Osteocyte (in vitro differentiated cells): ENCODE results near the gene NELFB. TPM values are rescaled to one million over a fixed set of nuclear protein-coding genes. Genes with fewer than 3 reads are reported as not detected.

Experiments
- DNase-seq: peaks from one replicate; pipeline ENCODE4 v3.0.0; 2021; ENCODE audit warnings: mixed read lengths; ENCODE audit not compliant: unreplicated experiment; ENCODE audit errors: extremely low spot score
- H3K27ac Mint-ChIP-seq: one replicate; pipeline ENCODE4 v1.8.0; 2021; ENCODE audit warnings: mild to moderate bottlenecking, mixed read lengths; ENCODE audit not compliant: unreplicated experiment
- H3K27me3 Mint-ChIP-seq: one replicate; pipeline ENCODE4 v1.8.0; 2021; ENCODE audit warnings: mixed read lengths; ENCODE audit not compliant: unreplicated experiment
- H3K36me3 Mint-ChIP-seq: one replicate; pipeline ENCODE4 v1.8.0; 2021; ENCODE audit warnings: mixed read lengths; ENCODE audit not compliant: unreplicated experiment
- H3K4me1 Mint-ChIP-seq: one replicate; pipeline ENCODE4 v1.8.0; 2021; ENCODE audit warnings: mixed read lengths; ENCODE audit not compliant: unreplicated experiment
- H3K4me3 Mint-ChIP-seq: one replicate; pipeline ENCODE4 v1.8.0; 2021; ENCODE audit warnings: mild to moderate bottlenecking, moderate library complexity, mixed read lengths; ENCODE audit not compliant: unreplicated experiment
- H3K9me3 Mint-ChIP-seq: one replicate; pipeline ENCODE4 v1.8.0; 2021; ENCODE audit warnings: mixed read lengths; ENCODE audit not compliant: unreplicated experiment
- CTCF ChIP-seq: fragments of 200-600 bp; sonication (generic); IDR thresholded peaks from 2 replicates; pipeline ENCODE4 v1.5.0; 2021; ENCODE audit warnings: antibody characterized with exemption, mild to moderate bottlenecking, moderate library complexity
- total RNA-seq: library from RNA; stranded (reverse); gene quantifications from 2 replicates; pipeline ENCODE4 v1.2.1, GENCODE V29; 2021

Gene NELFB
- total RNA-seq, 1 donor from 2014 or later = 54.1 TPM

GRCh38 chr9:137305060-137305797 is 50.1 kb downstream of the NELFB start:
- peaks cover 2% of the 10 kb centered on the region for H3K27me3 Mint-ChIP-seq
- no peak overlapping the region for H3K27ac Mint-ChIP-seq
- DNase-seq = no peak
- TF ChIP-seq CTCF = no peak
- no peaks in the 10 kb centered on the region for H3K36me3 Mint-ChIP-seq
- H3K4me1 Mint-ChIP-seq = peaks cover 11% of the 10 kb centered on the region
- no peaks in the 10 kb centered on the region for H3K9me3 Mint-ChIP-seq
- H3K4me3 Mint-ChIP-seq = no peak overlapping the region

GRCh38 chr9:137305798-137306065 is 50.6 kb downstream of the NELFB start:
- no peak overlapping the region for H3K27ac Mint-ChIP-seq
- H3K9me3 Mint-ChIP-seq = no peaks in the 10 kb centered on the region
- no peak for TF ChIP-seq CTCF
- peaks cover under 1% of the 10 kb centered on the region for H3K27me3 Mint-ChIP-seq
- H3K4me1 Mint-ChIP-seq = peaks cover 11% of the 10 kb centered on the region
- no peaks in the 10 kb centered on the region for H3K36me3 Mint-ChIP-seq
- no peak for DNase-seq
- no peak overlapping the region for H3K4me3 Mint-ChIP-seq

- Mint-ChIP-seq H3K9me3 (no peaks in the 10 kb centered on the region), H3K27me3 (no peaks in the 10 kb centered on the region), H3K4me1 (peaks cover 9% of the 10 kb centered on the region), H3K36me3 (no peaks in the 10 kb centered on the region), H3K4me3 (no peak overlapping the region), H3K27ac (no peak overlapping the region)
- no peak for TF ChIP-seq CTCF
- no peak for DNase-seq
These were observed 51.1 kb downstream of the NELFB start for GRCh38 chr9:137306066-137306849.

- no peaks in the 10 kb centered on the region for H3K36me3 Mint-ChIP-seq
- no peaks in the 10 kb centered on the region for H3K9me3 Mint-ChIP-seq
- no peak for TF ChIP-seq CTCF
- H3K4me1 Mint-ChIP-seq = peaks cover 7% of the 10 kb centered on the region
- DNase-seq = no peak
- no peak overlapping the region for H3K4me3 Mint-ChIP-seq
- H3K27ac Mint-ChIP-seq = no peak overlapping the region
- no peaks in the 10 kb centered on the region for H3K27me3 Mint-ChIP-seq
These were observed 51.7 kb downstream of the NELFB start for GRCh38 chr9:137306850-137307254.

- TF ChIP-seq CTCF = no peak
- no peak overlapping the region for H3K27ac Mint-ChIP-seq
- no peak for DNase-seq
- H3K4me1 Mint-ChIP-seq = peaks cover 7% of the 10 kb centered on the region
- H3K4me3 Mint-ChIP-seq = no peak overlapping the region
- no peaks in the 10 kb centered on the region for H3K27me3 Mint-ChIP-seq
- no peaks in the 10 kb centered on the region for H3K9me3 Mint-ChIP-seq
- no peaks in the 10 kb centered on the region for H3K36me3 Mint-ChIP-seq
These were observed 52.3 kb downstream of the NELFB start for GRCh38 chr9:137307255-137308056.
